Ovary (tissue), 3 donors: ENCODE data around the gene PPM1D.

Experiments
- CTCF ChIP-seq, 3 donors: fragments of 450-650 bp in 2 of 3; fragments of 200-600 bp in 1 of 3; IDR thresholded peaks; one replicate each; pipeline versions ENCODE4 v1.5.1 to v1.8.0; 2016 to 2022; ENCODE audit warnings: antibody characterized with exemption in 3 of 3, mild to moderate bottlenecking in 1 of 3
- EP300 ChIP-seq: sonication (generic); formaldehyde crosslinking; IDR thresholded peaks from one replicate; pipeline ENCODE4 v1.6.1; 2017; ENCODE audit warnings: antibody characterized with exemption
- POLR2A ChIP-seq: fragments of 450-650 bp; IDR thresholded peaks from one replicate; pipeline ENCODE4 v1.6.1; 2017; ENCODE audit warnings: antibody characterized with exemption, mild to moderate bottlenecking, moderate library complexity
- donor health status: DM: no; HTN: no; CAD: no.

GRCh38 chr17:60601447-60602384, 1.7 kb downstream of the PPM1D start:
- no peak for TF ChIP-seq EP300
- peak in 1 of 3 donors; percentile 2 for TF ChIP-seq CTCF (IDR thresholded peaks at IDR 0.05)
- TF ChIP-seq POLR2A, result peak; percentile 3
